A673 (cell line): ENCODE results near the gene OTOP1.

Source experiments
- EZH2 ChIP-seq: fragments of 200-600 bp; sonication (generic); IDR thresholded peaks from 2 replicates; pipeline ENCODE4 v1.6.1; 2017; ENCODE audit warnings: borderline replicate concordance, low read depth, mild to moderate bottlenecking, mixed read lengths, antibody characterized with exemption, low read length; ENCODE audit not compliant: poor library complexity, severe bottlenecking
- TF ChIP-seq, protein P1 (sequence below): fragments of 300-800, 200-600 bp; sonication (generic); conservative IDR thresholded peaks from 2 replicates; pipeline ENCODE4 v1.5.1; 2017; ENCODE audit warnings: low read depth, mild to moderate bottlenecking, antibody characterized with exemption, low read length, moderate library complexity, mixed read lengths

DNA sequence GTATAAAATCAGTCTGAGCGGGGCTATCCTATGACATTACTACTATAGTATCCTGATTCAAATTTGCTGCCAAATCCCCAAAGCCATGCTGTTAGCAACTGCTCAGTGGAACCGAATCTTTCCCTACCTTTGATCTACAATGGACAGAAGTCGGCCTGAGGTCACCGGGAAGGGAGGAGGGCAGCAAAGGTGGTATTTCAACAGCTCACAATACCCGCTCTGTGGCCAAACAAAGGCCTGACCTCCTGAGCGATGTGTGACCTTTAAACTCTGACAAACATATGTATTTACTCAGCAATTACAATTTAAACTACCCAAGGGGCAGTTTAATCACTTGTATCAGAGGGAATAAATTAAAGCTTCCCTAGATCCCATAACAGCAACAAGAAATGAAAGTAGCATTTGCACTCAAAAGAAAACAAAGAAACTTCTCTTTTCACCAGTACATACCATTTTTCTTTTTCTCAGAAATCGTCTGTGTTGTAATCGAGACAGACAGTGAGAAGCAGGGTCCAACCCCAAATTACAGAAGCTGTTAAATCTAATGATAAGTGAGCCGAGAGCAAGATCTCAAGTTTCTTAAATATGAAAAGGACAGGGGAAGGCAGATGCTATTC, 32.9 kb upstream of the OTOP1 start:
- TF ChIP-seq, protein P1, sequence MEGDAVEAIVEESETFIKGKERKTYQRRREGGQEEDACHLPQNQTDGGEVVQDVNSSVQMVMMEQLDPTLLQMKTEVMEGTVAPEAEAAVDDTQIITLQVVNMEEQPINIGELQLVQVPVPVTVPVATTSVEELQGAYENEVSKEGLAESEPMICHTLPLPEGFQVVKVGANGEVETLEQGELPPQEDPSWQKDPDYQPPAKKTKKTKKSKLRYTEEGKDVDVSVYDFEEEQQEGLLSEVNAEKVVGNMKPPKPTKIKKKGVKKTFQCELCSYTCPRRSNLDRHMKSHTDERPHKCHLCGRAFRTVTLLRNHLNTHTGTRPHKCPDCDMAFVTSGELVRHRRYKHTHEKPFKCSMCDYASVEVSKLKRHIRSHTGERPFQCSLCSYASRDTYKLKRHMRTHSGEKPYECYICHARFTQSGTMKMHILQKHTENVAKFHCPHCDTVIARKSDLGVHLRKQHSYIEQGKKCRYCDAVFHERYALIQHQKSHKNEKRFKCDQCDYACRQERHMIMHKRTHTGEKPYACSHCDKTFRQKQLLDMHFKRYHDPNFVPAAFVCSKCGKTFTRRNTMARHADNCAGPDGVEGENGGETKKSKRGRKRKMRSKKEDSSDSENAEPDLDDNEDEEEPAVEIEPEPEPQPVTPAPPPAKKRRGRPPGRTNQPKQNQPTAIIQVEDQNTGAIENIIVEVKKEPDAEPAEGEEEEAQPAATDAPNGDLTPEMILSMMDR = no peak
- TF ChIP-seq EZH2 = no peak
